DND-41 (cell line): ENCODE measurements around the gene CERS5.

Experiments used
- ATAC-seq: fragments of 200-7000 bp; cut with Tn5 transposase; 3 replicates; pipeline ENCODE4 v1.9.1; 2021; ENCODE audit warnings: low read depth; ENCODE audit not compliant: insufficient read depth
- DNase-seq: peaks from one replicate; pipeline ENCODE4 v3.0.0-alpha.2; 2020
- H2AFZ ChIP-seq: 2 replicates; pipeline ENCODE4 v1.6.0; 2012; ENCODE audit warnings: low read depth, low read length
- H3K27ac ChIP-seq: 2 replicates; pipeline ENCODE4 v1.5.1; 2012; ENCODE audit warnings: low read length, inconsistent platforms
- H3K27me3 ChIP-seq: fragments of 200-600 bp; sonication (generic); 2 replicates; pipeline ENCODE4 v1.6.0; 2012; ENCODE audit warnings: low read length, mild to moderate bottlenecking, inconsistent platforms; ENCODE audit not compliant: insufficient read depth, poor library complexity
- H3K36me3 ChIP-seq: 2 replicates; pipeline ENCODE4 v1.5.1; 2012; ENCODE audit warnings: low read length, inconsistent platforms; ENCODE audit not compliant: insufficient read depth
- H3K4me1 ChIP-seq: 2 replicates; pipeline ENCODE4 v1.5.1; 2012; ENCODE audit warnings: mild to moderate bottlenecking, low read length; ENCODE audit not compliant: insufficient read depth
- H3K4me2 ChIP-seq: 2 replicates; pipeline ENCODE4 v1.6.0; 2012; ENCODE audit warnings: mild to moderate bottlenecking, moderate library complexity, low read length, inconsistent platforms; ENCODE audit not compliant: insufficient read depth
- H3K4me3 ChIP-seq, 2 experiments: fragments of 200-600 bp in 1 of 2; shearing (Covaris generic) in 1 of 2; 2 replicates each; pipeline ENCODE4 v1.5.1; 2012 to 2016; ENCODE audit warnings: inconsistent platforms in 2 of 2, low read length in 2 of 2, mild to moderate bottlenecking in 2 of 2, low read depth in 1 of 2, moderate library complexity in 1 of 2
- H3K79me2 ChIP-seq: 2 replicates; pipeline ENCODE4 v1.6.0; 2012; ENCODE audit warnings: low read length, inconsistent platforms; ENCODE audit not compliant: insufficient read depth
- H3K9ac ChIP-seq: 2 replicates; pipeline ENCODE4 v1.6.0; 2012; ENCODE audit warnings: low read depth, mild to moderate bottlenecking, inconsistent platforms, low read length, moderate library complexity
- H3K9me3 ChIP-seq: 2 replicates; pipeline ENCODE4 v1.5.1; 2012; ENCODE audit warnings: low read length, moderate library complexity, mild to moderate bottlenecking, inconsistent platforms; ENCODE audit not compliant: insufficient read depth, severe bottlenecking
- H4K20me1 ChIP-seq: 2 replicates; pipeline ENCODE4 v1.6.0; 2012; ENCODE audit warnings: low read length; ENCODE audit not compliant: insufficient read depth
- EZH2 ChIP-seq: IDR thresholded peaks from 3 replicates; pipeline ENCODE4 v1.6.1; 2012; ENCODE audit warnings: borderline replicate concordance, low read depth, mild to moderate bottlenecking, moderate library complexity, low read length, inconsistent platforms; ENCODE audit not compliant: severe bottlenecking
- TF ChIP-seq, protein P1 (sequence below): IDR thresholded peaks from 2 replicates; pipeline ENCODE4 v1.5.1; 2012; ENCODE audit warnings: borderline replicate concordance, low read length, moderate library complexity, mild to moderate bottlenecking; ENCODE audit not compliant: poor library complexity, severe bottlenecking; ENCODE audit errors: extremely low read depth

CERS5 gene

DNA sequence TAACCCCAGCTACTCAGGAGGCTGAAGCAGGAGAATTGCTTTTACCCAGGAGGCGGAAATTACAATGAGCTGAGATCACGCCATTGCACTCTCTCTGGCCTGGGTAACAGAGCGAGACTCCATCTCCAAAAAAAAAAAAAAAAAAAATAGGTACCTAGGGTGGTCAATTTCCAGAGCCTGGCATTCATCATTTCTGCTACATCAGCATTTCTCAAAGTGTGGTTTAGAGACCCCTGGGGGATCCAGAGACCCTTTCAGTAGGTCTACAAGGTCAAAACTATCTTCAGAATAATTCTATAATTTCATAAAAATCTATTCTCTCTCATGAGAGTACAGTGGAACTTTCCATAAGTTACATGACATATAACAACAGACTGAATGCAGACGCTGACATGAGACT lies 19.9 kb downstream of the CERS5 start:
- peaks cover 11% of the 10 kb centered on the region; the same call in 1 of the 2 replicates for H4K20me1 ChIP-seq

DNA sequence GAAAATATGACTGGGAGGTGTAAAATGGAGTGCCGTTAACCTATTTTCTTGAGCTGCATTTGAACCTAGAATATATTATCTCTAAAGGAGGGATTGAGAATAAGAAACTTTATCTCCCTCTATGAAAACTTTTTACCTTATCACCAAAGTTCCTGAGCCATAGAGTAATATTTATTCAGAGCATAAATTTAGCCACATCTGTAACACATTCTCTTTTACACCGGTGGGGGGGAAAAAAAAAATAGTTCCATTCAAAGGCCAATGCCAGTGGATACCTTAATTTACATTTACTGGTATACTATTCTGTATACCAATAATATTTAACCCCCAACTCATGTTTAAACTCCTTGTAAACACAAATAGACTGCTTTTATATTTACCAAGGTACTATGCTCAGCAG lies 21.7 kb downstream of the CERS5 start:
- no peak for DNase-seq
- H4K20me1 ChIP-seq = 0 out of 2 replicates have a peak, but pooled peaks cover 2% of the 10 kb centered on the region

More for the DNA sequence above, 19.9 kb downstream of the CERS5 start:
- Histone ChIP-seq H3K79me2 (peaks cover 52% of the 10 kb centered on the region), H3K4me2 (no peak overlapping the region), H3K36me3 (peaks cover 15% of the 10 kb centered on the region; the same call in 1 of the 2 replicates), H3K27me3 (no peaks in the 10 kb centered on the region), H3K9me3 (no peaks in the 10 kb centered on the region), H3K27ac (no peak overlapping the region), H3K9ac (no peak overlapping the region), H2AFZ (no peak overlapping the region), H3K4me3 (no peak overlapping the region), H3K4me1 (no peaks in the 10 kb centered on the region)
- DNase-seq = no peak
- no peak for ATAC-seq
- TF ChIP-seq, protein P1, sequence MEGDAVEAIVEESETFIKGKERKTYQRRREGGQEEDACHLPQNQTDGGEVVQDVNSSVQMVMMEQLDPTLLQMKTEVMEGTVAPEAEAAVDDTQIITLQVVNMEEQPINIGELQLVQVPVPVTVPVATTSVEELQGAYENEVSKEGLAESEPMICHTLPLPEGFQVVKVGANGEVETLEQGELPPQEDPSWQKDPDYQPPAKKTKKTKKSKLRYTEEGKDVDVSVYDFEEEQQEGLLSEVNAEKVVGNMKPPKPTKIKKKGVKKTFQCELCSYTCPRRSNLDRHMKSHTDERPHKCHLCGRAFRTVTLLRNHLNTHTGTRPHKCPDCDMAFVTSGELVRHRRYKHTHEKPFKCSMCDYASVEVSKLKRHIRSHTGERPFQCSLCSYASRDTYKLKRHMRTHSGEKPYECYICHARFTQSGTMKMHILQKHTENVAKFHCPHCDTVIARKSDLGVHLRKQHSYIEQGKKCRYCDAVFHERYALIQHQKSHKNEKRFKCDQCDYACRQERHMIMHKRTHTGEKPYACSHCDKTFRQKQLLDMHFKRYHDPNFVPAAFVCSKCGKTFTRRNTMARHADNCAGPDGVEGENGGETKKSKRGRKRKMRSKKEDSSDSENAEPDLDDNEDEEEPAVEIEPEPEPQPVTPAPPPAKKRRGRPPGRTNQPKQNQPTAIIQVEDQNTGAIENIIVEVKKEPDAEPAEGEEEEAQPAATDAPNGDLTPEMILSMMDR = no peak
- no peak for TF ChIP-seq EZH2

DNA sequence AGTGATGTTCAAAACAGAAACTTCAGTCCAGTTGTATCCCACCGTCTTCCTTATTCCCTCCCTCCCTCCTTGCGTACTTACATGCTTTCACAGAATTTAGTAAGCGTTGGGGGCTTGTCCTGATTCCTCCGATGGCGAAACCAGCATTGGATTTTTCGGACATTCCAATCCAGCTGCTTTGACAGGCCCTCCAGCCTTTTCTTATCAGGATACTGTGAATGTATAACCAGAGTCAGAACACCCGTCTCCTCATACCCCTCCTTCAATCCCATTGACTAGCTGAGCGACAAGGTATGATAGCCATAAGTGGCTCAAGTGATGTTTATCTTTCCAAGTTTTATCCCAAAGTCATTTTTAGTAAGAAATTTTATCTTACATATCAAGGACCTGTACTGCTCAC lies 24.2 kb downstream of the CERS5 start:
- Histone ChIP-seq H3K4me3 (no peak overlapping the region), H3K79me2 (peaks cover 23% of the 10 kb centered on the region), H3K4me1 (no peaks in the 10 kb centered on the region), H4K20me1 (0 out of 2 replicates have a peak, but pooled peaks cover 2% of the 10 kb centered on the region), H3K9me3 (no peaks in the 10 kb centered on the region), H3K27ac (no peak overlapping the region), H3K27me3 (no peaks in the 10 kb centered on the region), H2AFZ (no peak overlapping the region), H3K9ac (no peak overlapping the region), H3K36me3 (peaks cover 47% of the 10 kb centered on the region), H3K4me2 (no peak overlapping the region)
- DNase-seq = no peak
- ATAC-seq = no peak
- no peak for TF ChIP-seq EZH2
- TF ChIP-seq, protein P1 = no peak

More for the DNA sequence above, 21.7 kb downstream of the CERS5 start:
- Histone ChIP-seq H3K36me3 (peaks cover 29% of the 10 kb centered on the region; the same call in 1 of the 2 replicates), H3K4me3 (no peak overlapping the region), H3K27ac (no peak overlapping the region), H3K4me1 (no peaks in the 10 kb centered on the region), H3K9me3 (no peaks in the 10 kb centered on the region), H2AFZ (no peak overlapping the region), H3K27me3 (no peaks in the 10 kb centered on the region), H3K79me2 (peaks cover 37% of the 10 kb centered on the region), H3K4me2 (no peak overlapping the region), H3K9ac (no peak overlapping the region)
- TF ChIP-seq EZH2 = no peak
- TF ChIP-seq, protein P1 = no peak
- ATAC-seq = no peak
